A549 (cell line): Measurements from ENCODE around the gene RAPGEF3. TPM values are rescaled to one million over a fixed set of nuclear protein-coding genes. Genes with fewer than 3 reads are reported as not detected.

Source experiments
- ATAC-seq, 2 experiments: fragments of 200-7000 bp in 1 of 2; fragments of >200 bp in 1 of 2; cut with Nextera tagmentation in 1 of 2; cut with Tn5 transposase in 1 of 2; 3 replicates each; pipeline versions ENCODE4 v1.8.0 to v1.9.1; 2018 to 2020; ENCODE audit warnings: mild to moderate bottlenecking in 1 of 2, moderate library complexity in 1 of 2
- CTCF ChIA-PET: fragments of 300-600 bp; sonication (Branson Sonifier 250); formaldehyde crosslinking; extraction: SDS; loops from one replicate; lab custom pipeline; 2021; ENCODE audit warnings: antibody characterized with exemption, inconsistent platforms; lab: Yijun Ruan, JAX
- POLR2A ChIA-PET: fragments of 350-600 bp; formaldehyde crosslinking; extraction: SDS; loops from one replicate; lab custom pipeline; 2021; ENCODE audit warnings: antibody characterized with exemption, inconsistent platforms; lab: Yijun Ruan, JAX
- DNase-seq, 2 experiments: peaks; one replicate each; pipeline versions ENCODE4 v3.0.0 to v3.0.0-alpha.2; 2011 to 2016; ENCODE audit warnings: low read depth in 1 of 2, low spot score in 1 of 2
- FAIRE-seq: peaks from 2 replicates; lab custom pipeline; 2011; peaks lifted over from hg19 to GRCh38; lab: Jason Lieb, UNC
- H3K27ac ChIP-seq, 2 experiments: fragments of >200 bp; sonication (Bioruptor Twin); formaldehyde crosslinking; 3 replicates each; pipeline ENCODE4 v1.5.1; 2016 to 2017
- H3K4me1 ChIP-seq: fragments of >200 bp; sonication (Bioruptor Twin); formaldehyde crosslinking; 3 replicates; pipeline ENCODE4 v1.6.1; 2016
- H3K4me2 ChIP-seq: fragments of >200 bp; sonication (Bioruptor Twin); formaldehyde crosslinking; 3 replicates; pipeline ENCODE4 v1.6.1; 2016
- H3K4me3 ChIP-seq: fragments of >200 bp; sonication (Bioruptor Twin); formaldehyde crosslinking; 3 replicates; pipeline ENCODE4 v1.5.1; 2016
- H3K9me3 ChIP-seq: fragments of >200 bp; sonication (Bioruptor Twin); formaldehyde crosslinking; 3 replicates; pipeline ENCODE4 v1.6.1; 2016
- BCL3 ChIP-seq: fragments of >200 bp; sonication (Bioruptor Twin); formaldehyde crosslinking; IDR thresholded peaks from 3 replicates; pipeline ENCODE4 v1.6.1; 2016
- BHLHE40 ChIP-seq: IDR thresholded peaks from 2 replicates; pipeline ENCODE4 v1.6.1; 2012; ENCODE audit warnings: low read depth, low read length, inconsistent platforms
- CEBPB ChIP-seq, 2 experiments: fragments of >200 bp in 1 of 2; sonication (Bioruptor Twin) in 1 of 2; formaldehyde crosslinking in 1 of 2; IDR thresholded peaks; 2 replicates each; pipeline ENCODE4 v1.6.1; 2012 to 2016
- CHD4 ChIP-seq: fragments of 200-600 bp; sonication (generic); IDR thresholded peaks from 2 replicates; pipeline ENCODE4 v1.6.1; 2016; ENCODE audit warnings: antibody characterized with exemption, mild to moderate bottlenecking, borderline replicate concordance
- E2F6 ChIP-seq: IDR thresholded peaks from 2 replicates; pipeline ENCODE4 v1.6.1; 2012; ENCODE audit warnings: low read depth, borderline replicate concordance
- EP300 ChIP-seq, 2 experiments: fragments of >200 bp; sonication (Bioruptor Twin); formaldehyde crosslinking; IDR thresholded peaks; 2 replicates in 1 of 2; 3 replicates in 1 of 2; pipeline ENCODE4 v1.6.1; 2016 to 2017
- HDAC2 ChIP-seq: fragments of 200-600 bp; sonication (generic); IDR thresholded peaks from 2 replicates; pipeline ENCODE4 v1.6.1; 2016
- HES2 ChIP-seq: fragments of >200 bp; sonication (Bioruptor Twin); formaldehyde crosslinking; IDR thresholded peaks from 2 replicates; pipeline ENCODE4 v1.6.1; 2016
- HMGXB4 ChIP-seq: fragments of 250-450 bp; sonication (Bioruptor Pico); IDR thresholded peaks from 2 replicates; pipeline ENCODE4 v1.5.0; 2021; ENCODE audit warnings: mild to moderate bottlenecking, moderate library complexity, borderline replicate concordance
- HOXA7 ChIP-seq: fragments of 250-450 bp; sonication (Bioruptor Pico); IDR thresholded peaks from 2 replicates; pipeline ENCODE4 v1.5.0; 2020; ENCODE audit warnings: mild to moderate bottlenecking, moderate library complexity
- KDM5A ChIP-seq: fragments of 200-600 bp; sonication (generic); IDR thresholded peaks from 2 replicates; pipeline ENCODE4 v1.6.1; 2016; ENCODE audit warnings: antibody characterized with exemption, mild to moderate bottlenecking
- MAZ ChIP-seq: fragments of 150-350 bp; IDR thresholded peaks from 2 replicates; pipeline ENCODE4 v1.6.1; 2014; ENCODE audit warnings: antibody characterized with exemption, low read depth, low read length, borderline replicate concordance
- NFE2L2 ChIP-seq: fragments of 150-350 bp; conservative IDR thresholded peaks from 2 replicates; pipeline ENCODE4 v1.6.1; 2014; ENCODE audit warnings: low read length
- NR3C1 ChIP-seq: fragments of >200 bp; sonication (Bioruptor Twin); formaldehyde crosslinking; IDR thresholded peaks from 3 replicates; pipeline ENCODE4 v1.6.1; 2017
- PBX3 ChIP-seq: IDR thresholded peaks from 2 replicates; pipeline ENCODE4 v1.6.1; 2012
- RARB ChIP-seq: fragments of 250-450 bp; sonication (Bioruptor Pico); IDR thresholded peaks from 2 replicates; pipeline ENCODE4 v1.8.0; 2021; ENCODE audit warnings: mild to moderate bottlenecking, moderate library complexity
- RCOR1 ChIP-seq: fragments of 150-350 bp; IDR thresholded peaks from 2 replicates; pipeline ENCODE4 v1.6.1; 2014; ENCODE audit warnings: antibody characterized with exemption, low read length, low read depth
- SREBF2 ChIP-seq: fragments of 450-650 bp; IDR thresholded peaks from 2 replicates; pipeline ENCODE4 v1.6.1; 2014; ENCODE audit warnings: mild to moderate bottlenecking, moderate library complexity
- TP53 ChIP-seq: fragments of 250-450 bp; sonication (Bioruptor Pico); IDR thresholded peaks from 2 replicates; pipeline ENCODE4 v1.5.0; 2021; ENCODE audit warnings: mild to moderate bottlenecking, moderate library complexity
- WGBS: methylation state at CpG from one replicate; pipeline ENCODE4 v1.1.6; 2017; ENCODE audit errors: missing lambda C conversion rate; 5-methylcytosine and 5-hydroxymethylcytosine counted together
- polyA plus RNA-seq, 4 experiments: library from polyadenylated mRNA; depleted of rRNA in 3 of 4; stranded (reverse); fragments of >200 nt; fragmentation: RNase III in 1 of 4; extraction: RNeasy Plus Mini Kit Qiagen cat#74134 plus additional on column Dnase treatment in 1 of 4; gene quantifications; 2 replicates in 3 of 4; 3 replicates in 1 of 4; pipeline ENCODE4 v1.2.3, GENCODE V29; 2011 to 2017

The RAPGEF3 gene
- polyA plus RNA-seq, 2 of the 4 experiments (the other 2 are of a cell fraction), result 0.70 to 0.89 TPM

GRCh38 chr12:47737936-47738594, 20.6 kb downstream of the RAPGEF3 start:
- no peak overlapping the region for H3K4me2 ChIP-seq
- no peak for DNase-seq
- POLR2A ChIA-PET, result no interaction called here
- no peaks in the 10 kb centered on the region for H3K9me3 ChIP-seq
- WGBS, result 75% methylated on average over 7 of the region's 17 CpGs
- H3K27ac ChIP-seq, result no peak overlapping the region
- peaks cover 8% of the 10 kb centered on the region for H3K4me1 ChIP-seq
- no peak for FAIRE-seq
- CTCF ChIA-PET, result interaction anchor here (3.5 to 43.9 kb wide), 6 partner anchors 10 to 100 kb away, joined by 25 to 1399 read pairs (median 269); partner anchors contain the start of genes ENDOU, RAPGEF3 and SLC48A1
- H3K4me3 ChIP-seq, result no peak overlapping the region
- no peak for ATAC-seq
- TF ChIP-seq NR3C1, result no peak
- no peak for TF ChIP-seq HES2
- TF ChIP-seq PBX3, result no peak
- TF ChIP-seq HDAC2, result no peak
- TF ChIP-seq MAZ, result no peak
- TF ChIP-seq RCOR1, result no peak
- TF ChIP-seq HMGXB4 (CRISPR knock-in tag), result no peak
- TF ChIP-seq HOXA7 (CRISPR knock-in tag), result no peak
- TF ChIP-seq CEBPB (IDR thresholded peaks at IDR 0.05), result no peak
- no peak for TF ChIP-seq BCL3
- no peak for TF ChIP-seq CHD4
- no peak for TF ChIP-seq EP300 (IDR thresholded peaks at IDR 0.05)
- no peak for TF ChIP-seq TP53
- TF ChIP-seq NFE2L2, result no peak
- TF ChIP-seq KDM5A, result no peak
- TF ChIP-seq E2F6, result no peak
- no peak for TF ChIP-seq BHLHE40

- Histone ChIP-seq H3K9me3 (no peaks in the 10 kb centered on the region), H3K4me1 (peaks cover 8% of the 10 kb centered on the region), H3K4me2 (no peak overlapping the region), H3K4me3 (no peak overlapping the region), H3K27ac (no peak overlapping the region)
- ATAC-seq, result peak in 1 of 2 experiments; percentile 18; a peak in 2 of 6 replicates
- ChIA-PET CTCF (interaction anchor here (0.6 to 43.9 kb wide), 9 partner anchors 9 to 212 kb away, joined by 3 to 1399 read pairs (median 13); partner anchors contain the start of genes ENDOU and SLC48A1), POLR2A (no interaction called here)
- no peak for TF ChIP-seq RARB (CRISPR knock-in tag)
- TF ChIP-seq HES2, result no peak
- no peak for TF ChIP-seq PBX3
- TF ChIP-seq SREBF2, result no peak
- DNase-seq, result no peak
- 71% methylated on average over 19 of the region's 19 CpGs for WGBS
- FAIRE-seq, result no peak
These were observed 21.6 kb downstream of the RAPGEF3 start for GRCh38 chr12:47736877-47737676.
